WTC11 (cell line): ENCODE measurements around the gene JUP. TPM values are rescaled to one million over a fixed set of nuclear protein-coding genes. Genes with fewer than 3 reads are reported as not detected.

Experiments
- ATAC-seq: fragments of 200-7000 bp; cut with Tn5 transposase; 2 replicates; pipeline ENCODE4 v1.10.0; 2021; ENCODE audit warnings: mild to moderate bottlenecking, moderate library complexity
- CTCF ChIA-PET: fragments of 300-600 bp; sonication (Branson Sonifier 250); formaldehyde crosslinking; loops from one replicate; lab custom pipeline; 2021; ENCODE audit warnings: antibody characterized with exemption; lab: Charles Lee
- POLR2A ChIA-PET: fragments of 350-600 bp; sonication (Branson Sonifier 250); formaldehyde crosslinking; loops from one replicate; lab custom pipeline; 2021; ENCODE audit warnings: antibody characterized with exemption; lab: Charles Lee
- DNase-seq: peaks from one replicate; pipeline ENCODE4 v3.0.0; 2021; ENCODE audit warnings: low spot score
- H3K27ac Mint-ChIP-seq: 2 replicates; pipeline ENCODE4 v1.8.0; 2021; ENCODE audit warnings: mixed read lengths
- H3K27me3 Mint-ChIP-seq: 2 replicates; pipeline ENCODE4 v1.8.0; 2021; ENCODE audit warnings: low read depth, mild to moderate bottlenecking, moderate library complexity, mixed read lengths
- H3K36me3 Mint-ChIP-seq: 2 replicates; pipeline ENCODE4 v1.8.0; 2021; ENCODE audit warnings: mixed read lengths
- H3K4me1 Mint-ChIP-seq: 2 replicates; pipeline ENCODE4 v1.8.0; 2022; ENCODE audit warnings: mixed read lengths
- H3K4me3 Mint-ChIP-seq: 2 replicates; pipeline ENCODE4 v1.8.0; 2021; ENCODE audit warnings: mild to moderate bottlenecking, moderate library complexity, mixed read lengths
- H3K9me3 Mint-ChIP-seq: 2 replicates; pipeline ENCODE4 v1.8.0; 2021; ENCODE audit warnings: mixed read lengths
- CREB1 ChIP-seq: sonication (generic); formaldehyde crosslinking; IDR thresholded peaks from 2 replicates; pipeline ENCODE4 v1.8.0; 2023; ENCODE audit warnings: mild to moderate bottlenecking, missing genetic modification reagents
- CREM ChIP-seq: sonication (generic); formaldehyde crosslinking; IDR thresholded peaks from 2 replicates; pipeline ENCODE4 v1.8.1; 2022; ENCODE audit warnings: mild to moderate bottlenecking, missing genetic modification reagents, moderate library complexity
- ESRRA ChIP-seq: sonication (generic); formaldehyde crosslinking; IDR thresholded peaks from 2 replicates; pipeline ENCODE4 v1.8.1; 2022; ENCODE audit warnings: mild to moderate bottlenecking, missing genetic modification reagents, borderline replicate concordance
- FOXP1 ChIP-seq: sonication (generic); formaldehyde crosslinking; IDR thresholded peaks from 2 replicates; pipeline ENCODE4 v1.8.0; 2022; ENCODE audit warnings: missing genetic modification reagents, mild to moderate bottlenecking, moderate library complexity, borderline replicate concordance
- GABPB1 ChIP-seq: sonication (generic); formaldehyde crosslinking; IDR thresholded peaks from 2 replicates; pipeline ENCODE4 v1.8.1; 2023; ENCODE audit warnings: mild to moderate bottlenecking, missing genetic modification reagents
- GTF2I ChIP-seq: fragments of 250-450 bp; sonication (Bioruptor Pico); conservative IDR thresholded peaks from 2 replicates; pipeline ENCODE4 v1.4.0; 2021; ENCODE audit warnings: mild to moderate bottlenecking
- HMGA2 ChIP-seq: fragments of 250-450 bp; sonication (Bioruptor Pico); IDR thresholded peaks from 2 replicates; pipeline ENCODE4 v1.4.0; 2021; ENCODE audit warnings: mild to moderate bottlenecking, moderate library complexity
- KAT7 ChIP-seq: sonication (generic); formaldehyde crosslinking; IDR thresholded peaks from 2 replicates; pipeline ENCODE4 v1.8.1; 2023; ENCODE audit warnings: missing genetic modification reagents, mild to moderate bottlenecking, borderline replicate concordance
- NFYB ChIP-seq: sonication (generic); formaldehyde crosslinking; conservative IDR thresholded peaks from 2 replicates; pipeline ENCODE4 v1.8.0; 2022; ENCODE audit warnings: low read depth, missing genetic modification reagents
- NR1H2 ChIP-seq: sonication (generic); formaldehyde crosslinking; IDR thresholded peaks from 2 replicates; pipeline ENCODE4 v1.9.0; 2021; ENCODE audit warnings: mild to moderate bottlenecking, moderate library complexity, missing genetic modification reagents
- NR2C2 ChIP-seq: sonication (generic); formaldehyde crosslinking; IDR thresholded peaks from 2 replicates; pipeline ENCODE4 v1.8.0; 2022; ENCODE audit warnings: mild to moderate bottlenecking, missing genetic modification reagents
- RELA ChIP-seq: sonication (generic); formaldehyde crosslinking; IDR thresholded peaks from 2 replicates; pipeline ENCODE4 v1.8.1; 2022; ENCODE audit warnings: missing genetic modification reagents, mild to moderate bottlenecking, borderline replicate concordance
- SMAD3 ChIP-seq: sonication (generic); formaldehyde crosslinking; IDR thresholded peaks from 2 replicates; pipeline ENCODE4 v1.8.0; 2022; ENCODE audit warnings: missing genetic modification reagents, mild to moderate bottlenecking, borderline replicate concordance
- TEAD1 ChIP-seq: sonication (generic); formaldehyde crosslinking; IDR thresholded peaks from 2 replicates; pipeline ENCODE4 v1.8.0; 2022; ENCODE audit warnings: mild to moderate bottlenecking, missing genetic modification reagents
- TEAD4 ChIP-seq: sonication (generic); formaldehyde crosslinking; IDR thresholded peaks from 2 replicates; pipeline ENCODE4 v1.8.0; 2022; ENCODE audit warnings: mild to moderate bottlenecking, missing genetic modification reagents
- TP53 ChIP-seq: sonication (generic); formaldehyde crosslinking; IDR thresholded peaks from 2 replicates; pipeline ENCODE4 v1.8.1; 2023; ENCODE audit warnings: mild to moderate bottlenecking, missing genetic modification reagents
- ZNF416 ChIP-seq: fragments of 250-450 bp; sonication (Bioruptor Pico); IDR thresholded peaks from 2 replicates; pipeline ENCODE4 v1.9.0; 2021; ENCODE audit warnings: mild to moderate bottlenecking, inconsistent platforms
- ZNF423 ChIP-seq: fragments of 250-450 bp; sonication (Bioruptor Pico); IDR thresholded peaks from 2 replicates; pipeline ENCODE4 v2.1.2; 2022; ENCODE audit warnings: mild to moderate bottlenecking, moderate library complexity
- total RNA-seq: library from RNA; stranded (reverse); gene quantifications from 3 replicates; pipeline ENCODE4 v1.2.3, GENCODE V29; 2021
- TF ChIP-seq, protein P1 (sequence below): sonication (generic); formaldehyde crosslinking; IDR thresholded peaks from 2 replicates; pipeline ENCODE4 v1.8.0; 2023; ENCODE audit warnings: missing genetic modification reagents
- TF ChIP-seq, protein P2 (sequence below): fragments of 250-450 bp; sonication (Bioruptor Pico); IDR thresholded peaks from 2 replicates; pipeline ENCODE4 v1.9.0; 2021; ENCODE audit warnings: moderate library complexity, mild to moderate bottlenecking, inconsistent platforms, borderline replicate concordance
- TF ChIP-seq, protein P3 (sequence below): fragments of 250-450 bp; sonication (Bioruptor Pico); IDR thresholded peaks from 2 replicates; pipeline ENCODE4 v1.8.0; 2021; ENCODE audit warnings: mild to moderate bottlenecking
- TF ChIP-seq, protein P4 (sequence below): sonication (generic); formaldehyde crosslinking; IDR thresholded peaks from 2 replicates; pipeline ENCODE4 v1.8.1; 2022; ENCODE audit warnings: mild to moderate bottlenecking, missing genetic modification reagents, moderate library complexity, borderline replicate concordance
- TF ChIP-seq, protein P5 (sequence below): sonication (generic); formaldehyde crosslinking; IDR thresholded peaks from 2 replicates; pipeline ENCODE4 v1.8.0; 2022; ENCODE audit warnings: mild to moderate bottlenecking, missing genetic modification reagents
- TF ChIP-seq, protein P6 (sequence below): sonication (generic); formaldehyde crosslinking; IDR thresholded peaks from 2 replicates; pipeline ENCODE4 v1.8.1; 2023; ENCODE audit warnings: mild to moderate bottlenecking, missing genetic modification reagents, moderate library complexity
- TF ChIP-seq, protein P7 (sequence below): sonication (generic); formaldehyde crosslinking; IDR thresholded peaks from 2 replicates; pipeline ENCODE4 v1.8.0; 2022; ENCODE audit warnings: mild to moderate bottlenecking, missing genetic modification reagents

Gene JUP
- total RNA-seq, 1 experiment from 2014 or later = 103 TPM

DNA sequence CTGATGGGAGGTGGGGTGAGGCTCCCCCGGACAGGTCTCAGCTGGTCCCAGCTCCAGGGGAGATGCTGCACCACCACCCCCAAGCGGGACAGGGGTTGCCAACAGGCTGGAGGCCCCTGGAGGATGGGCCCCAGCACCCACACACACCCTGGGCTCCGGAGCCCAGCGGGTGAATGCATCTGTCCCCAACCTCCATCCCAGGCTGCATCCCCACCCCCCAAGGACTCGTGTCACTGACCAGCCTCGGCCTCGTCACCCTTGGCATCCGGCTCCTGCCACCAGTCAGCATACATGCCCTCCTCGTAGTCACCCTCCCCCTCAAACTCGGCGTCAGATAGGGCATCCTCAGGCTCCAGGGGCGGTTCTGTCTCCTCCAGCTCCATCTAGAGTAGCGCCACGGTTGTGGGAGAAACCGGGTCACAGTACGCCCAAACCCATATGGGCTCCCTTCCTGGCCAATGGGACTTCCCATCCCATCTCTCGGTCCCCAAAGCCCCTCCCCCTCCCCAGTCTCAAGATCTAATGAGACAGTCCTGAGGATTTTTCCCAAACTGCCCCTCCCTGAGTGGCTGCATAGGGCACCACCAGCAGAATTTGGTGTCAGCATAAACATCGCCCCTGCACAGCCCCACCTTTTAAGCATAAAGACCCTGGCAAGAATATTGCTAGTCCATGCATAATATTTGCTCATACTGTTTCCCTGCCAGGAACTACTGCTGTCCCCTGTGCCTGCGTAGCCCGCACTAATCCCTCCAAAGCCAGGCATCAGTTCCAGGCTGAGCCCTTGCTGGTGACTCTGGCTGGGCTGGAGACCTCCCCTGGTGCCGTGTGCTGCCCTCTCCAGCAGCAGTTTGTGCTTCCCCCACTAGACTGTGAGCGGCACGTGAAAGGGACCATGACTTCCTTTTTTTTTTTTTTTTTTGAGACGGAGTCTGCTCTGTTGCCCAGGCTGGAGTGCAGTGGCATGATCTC is 16.8 kb upstream of the JUP start:
- POLR2A ChIA-PET = interaction anchor here (0.6 kb wide), 1 partner anchor 70 kb away, joined by 5 read pairs; no protein-coding TSS in a partner anchor
- TF ChIP-seq, protein P1, sequence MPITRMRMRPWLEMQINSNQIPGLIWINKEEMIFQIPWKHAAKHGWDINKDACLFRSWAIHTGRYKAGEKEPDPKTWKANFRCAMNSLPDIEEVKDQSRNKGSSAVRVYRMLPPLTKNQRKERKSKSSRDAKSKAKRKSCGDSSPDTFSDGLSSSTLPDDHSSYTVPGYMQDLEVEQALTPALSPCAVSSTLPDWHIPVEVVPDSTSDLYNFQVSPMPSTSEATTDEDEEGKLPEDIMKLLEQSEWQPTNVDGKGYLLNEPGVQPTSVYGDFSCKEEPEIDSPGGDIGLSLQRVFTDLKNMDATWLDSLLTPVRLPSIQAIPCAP (CRISPR knock-in tag) = no peak
- no peak for TF ChIP-seq ZNF416 (CRISPR knock-in tag)
- TF ChIP-seq ESRRA = no peak
- no peak for TF ChIP-seq FOXP1
- no peak for TF ChIP-seq HMGA2 (CRISPR knock-in tag)
- TF ChIP-seq, protein P2, sequence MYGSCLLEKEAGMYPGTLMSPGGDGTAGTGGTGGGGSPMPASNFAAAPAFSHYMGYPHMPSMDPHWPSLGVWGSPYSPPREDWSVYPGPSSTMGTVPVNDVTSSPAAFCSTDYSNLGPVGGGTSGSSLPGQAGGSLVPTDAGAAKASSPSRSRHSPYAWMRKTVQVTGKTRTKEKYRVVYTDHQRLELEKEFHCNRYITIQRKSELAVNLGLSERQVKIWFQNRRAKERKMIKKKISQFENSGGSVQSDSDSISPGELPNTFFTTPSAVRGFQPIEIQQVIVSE = no peak
- TF ChIP-seq, protein P3, sequence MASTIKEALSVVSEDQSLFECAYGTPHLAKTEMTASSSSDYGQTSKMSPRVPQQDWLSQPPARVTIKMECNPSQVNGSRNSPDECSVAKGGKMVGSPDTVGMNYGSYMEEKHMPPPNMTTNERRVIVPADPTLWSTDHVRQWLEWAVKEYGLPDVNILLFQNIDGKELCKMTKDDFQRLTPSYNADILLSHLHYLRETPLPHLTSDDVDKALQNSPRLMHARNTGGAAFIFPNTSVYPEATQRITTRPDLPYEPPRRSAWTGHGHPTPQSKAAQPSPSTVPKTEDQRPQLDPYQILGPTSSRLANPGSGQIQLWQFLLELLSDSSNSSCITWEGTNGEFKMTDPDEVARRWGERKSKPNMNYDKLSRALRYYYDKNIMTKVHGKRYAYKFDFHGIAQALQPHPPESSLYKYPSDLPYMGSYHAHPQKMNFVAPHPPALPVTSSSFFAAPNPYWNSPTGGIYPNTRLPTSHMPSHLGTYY (CRISPR knock-in tag) = no peak
- TF ChIP-seq TP53 (CRISPR knock-in tag) = no peak
- TF ChIP-seq, all 79 proteins: peak for 0
- CTCF ChIA-PET = interaction anchor here (3.1 to 3.5 kb wide), 2 partner anchors 9 to 66 kb away, joined by 27 to 46 read pairs; partner anchors contain the start of genes FKBP10 and P3H4
- ATAC-seq (no peak), DNase-seq (no peak)
- H3K27me3 Mint-ChIP-seq = no peaks in the 10 kb centered on the region
- no peaks in the 10 kb centered on the region for H3K9me3 Mint-ChIP-seq
- peaks cover 18% of the 10 kb centered on the region for H3K36me3 Mint-ChIP-seq
- no peak overlapping the region for H3K4me3 Mint-ChIP-seq
- H3K4me1 Mint-ChIP-seq = peaks cover 26% of the 10 kb centered on the region
- no peak overlapping the region; the same call in 1 of the 2 replicates for H3K27ac Mint-ChIP-seq

DNA sequence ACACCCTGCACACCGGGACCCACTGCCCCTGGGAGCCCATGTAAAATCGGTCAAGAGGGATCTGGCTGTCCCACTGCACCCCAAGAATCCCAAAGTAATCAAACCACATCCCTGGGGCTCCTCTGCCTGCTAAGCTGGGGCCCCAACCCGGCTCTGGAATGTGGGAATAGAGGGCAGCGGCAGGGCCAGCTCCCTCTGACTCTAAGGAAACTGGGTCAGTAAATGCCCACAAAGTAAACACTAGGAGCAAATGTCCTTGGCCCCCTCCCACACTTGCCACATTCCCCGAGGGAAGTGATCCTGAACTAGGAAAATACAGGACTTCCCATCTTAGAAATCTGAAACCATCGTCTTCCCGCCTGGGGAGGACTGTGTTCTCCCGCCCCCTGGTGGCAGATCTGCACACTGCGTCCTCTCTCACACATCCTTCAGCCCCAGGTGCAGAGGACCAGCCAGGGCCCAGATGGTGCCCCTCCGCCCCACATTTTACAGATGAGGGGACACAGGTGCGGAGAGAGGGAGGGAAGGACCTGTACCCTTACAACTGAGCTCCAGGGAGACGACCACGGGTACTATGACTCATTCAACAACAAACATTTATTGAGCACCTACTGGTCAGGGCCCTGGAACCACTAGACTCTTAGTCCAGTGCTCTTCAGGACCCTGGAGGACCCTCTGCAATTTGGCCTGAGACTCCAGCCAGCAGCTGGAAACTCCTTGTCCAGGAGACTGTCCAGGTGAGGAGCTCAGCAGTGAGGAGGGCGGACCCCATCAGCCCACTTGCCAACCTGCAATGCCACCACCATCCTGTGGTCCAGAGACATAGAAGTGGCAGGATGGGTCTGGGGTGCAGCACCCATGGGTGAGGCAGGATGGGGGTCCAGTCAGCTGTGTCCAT is 15.1 kb upstream of the JUP start:
- ATAC-seq = peak; percentile 54
- peak overlapping the region; percentile 97 for H3K27ac Mint-ChIP-seq
- no peaks in the 10 kb centered on the region for H3K9me3 Mint-ChIP-seq
- peaks cover 18% of the 10 kb centered on the region for H3K36me3 Mint-ChIP-seq
- peak overlapping the region; percentile 66 for H3K4me3 Mint-ChIP-seq
- peak; percentile 94 for DNase-seq
- no peaks in the 10 kb centered on the region for H3K27me3 Mint-ChIP-seq
- H3K4me1 Mint-ChIP-seq = peaks cover 26% of the 10 kb centered on the region
- ChIA-PET POLR2A (interaction anchor here (1.1 to 9.9 kb wide), 2 partner anchors 16 to 24 kb away, joined by 3 to 142 read pairs; partner anchors contain the start of gene JUP), CTCF (interaction anchor here (0.7 to 10.1 kb wide), 26 partner anchors 8 to 645 kb away, joined by 3 to 252 read pairs (median 4); partner anchors contain the start of genes FKBP10, HAP1, JUP and ODAD4)
- TF ChIP-seq NR1H2 (CRISPR knock-in tag) = no peak
- TF ChIP-seq, protein P4, sequence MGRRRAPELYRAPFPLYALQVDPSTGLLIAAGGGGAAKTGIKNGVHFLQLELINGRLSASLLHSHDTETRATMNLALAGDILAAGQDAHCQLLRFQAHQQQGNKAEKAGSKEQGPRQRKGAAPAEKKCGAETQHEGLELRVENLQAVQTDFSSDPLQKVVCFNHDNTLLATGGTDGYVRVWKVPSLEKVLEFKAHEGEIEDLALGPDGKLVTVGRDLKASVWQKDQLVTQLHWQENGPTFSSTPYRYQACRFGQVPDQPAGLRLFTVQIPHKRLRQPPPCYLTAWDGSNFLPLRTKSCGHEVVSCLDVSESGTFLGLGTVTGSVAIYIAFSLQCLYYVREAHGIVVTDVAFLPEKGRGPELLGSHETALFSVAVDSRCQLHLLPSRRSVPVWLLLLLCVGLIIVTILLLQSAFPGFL (CRISPR knock-in tag) = peak; percentile 25; the same call in 1 of the 2 replicates
- TF ChIP-seq GABPB1 (CRISPR knock-in tag) = peak; percentile 31; the same call in 1 of the 2 replicates
- no peak for TF ChIP-seq TEAD4 (CRISPR knock-in tag)
- peak; percentile 46; the same call in 1 of the 2 replicates for TF ChIP-seq KAT7 (CRISPR knock-in tag)
- TF ChIP-seq NR2C2 (CRISPR knock-in tag) = no peak
- TF ChIP-seq RELA = 0 out of 2 replicates have a peak, but pooled peaks have one; percentile 60
- TF ChIP-seq, protein P5, sequence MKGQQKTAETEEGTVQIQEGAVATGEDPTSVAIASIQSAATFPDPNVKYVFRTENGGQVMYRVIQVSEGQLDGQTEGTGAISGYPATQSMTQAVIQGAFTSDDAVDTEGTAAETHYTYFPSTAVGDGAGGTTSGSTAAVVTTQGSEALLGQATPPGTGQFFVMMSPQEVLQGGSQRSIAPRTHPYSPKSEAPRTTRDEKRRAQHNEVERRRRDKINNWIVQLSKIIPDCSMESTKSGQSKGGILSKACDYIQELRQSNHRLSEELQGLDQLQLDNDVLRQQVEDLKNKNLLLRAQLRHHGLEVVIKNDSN (CRISPR knock-in tag) = no peak
- no peak for TF ChIP-seq CREB1
- TF ChIP-seq NFYB (CRISPR knock-in tag) = no peak
- 0 out of 2 replicates have a peak, but pooled peaks have one; percentile 54 for TF ChIP-seq TEAD1 (CRISPR knock-in tag)
- TF ChIP-seq, protein P6, sequence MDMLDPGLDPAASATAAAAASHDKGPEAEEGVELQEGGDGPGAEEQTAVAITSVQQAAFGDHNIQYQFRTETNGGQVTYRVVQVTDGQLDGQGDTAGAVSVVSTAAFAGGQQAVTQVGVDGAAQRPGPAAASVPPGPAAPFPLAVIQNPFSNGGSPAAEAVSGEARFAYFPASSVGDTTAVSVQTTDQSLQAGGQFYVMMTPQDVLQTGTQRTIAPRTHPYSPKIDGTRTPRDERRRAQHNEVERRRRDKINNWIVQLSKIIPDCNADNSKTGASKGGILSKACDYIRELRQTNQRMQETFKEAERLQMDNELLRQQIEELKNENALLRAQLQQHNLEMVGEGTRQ (CRISPR knock-in tag) = no peak
- no peak for TF ChIP-seq GTF2I (CRISPR knock-in tag)
- no peak for TF ChIP-seq ZNF416 (CRISPR knock-in tag)
- TF ChIP-seq CREM (CRISPR knock-in tag) = no peak
- TF ChIP-seq, protein P7, sequence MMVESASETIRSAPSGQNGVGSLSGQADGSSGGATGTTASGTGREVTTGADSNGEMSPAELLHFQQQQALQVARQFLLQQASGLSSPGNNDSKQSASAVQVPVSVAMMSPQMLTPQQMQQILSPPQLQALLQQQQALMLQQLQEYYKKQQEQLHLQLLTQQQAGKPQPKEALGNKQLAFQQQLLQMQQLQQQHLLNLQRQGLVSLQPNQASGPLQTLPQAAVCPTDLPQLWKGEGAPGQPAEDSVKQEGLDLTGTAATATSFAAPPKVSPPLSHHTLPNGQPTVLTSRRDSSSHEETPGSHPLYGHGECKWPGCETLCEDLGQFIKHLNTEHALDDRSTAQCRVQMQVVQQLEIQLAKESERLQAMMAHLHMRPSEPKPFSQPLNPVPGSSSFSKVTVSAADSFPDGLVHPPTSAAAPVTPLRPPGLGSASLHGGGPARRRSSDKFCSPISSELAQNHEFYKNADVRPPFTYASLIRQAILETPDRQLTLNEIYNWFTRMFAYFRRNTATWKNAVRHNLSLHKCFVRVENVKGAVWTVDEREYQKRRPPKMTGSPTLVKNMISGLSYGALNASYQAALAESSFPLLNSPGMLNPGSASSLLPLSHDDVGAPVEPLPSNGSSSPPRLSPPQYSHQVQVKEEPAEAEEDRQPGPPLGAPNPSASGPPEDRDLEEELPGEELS (CRISPR knock-in tag) = no peak
- TF ChIP-seq SMAD3 = peak; percentile 8; the same call in 1 of the 2 replicates
- peak; percentile 59 for TF ChIP-seq ZNF423 (CRISPR knock-in tag)
